Measurements from ENCODE around the gene FOXP1.

DNA sequence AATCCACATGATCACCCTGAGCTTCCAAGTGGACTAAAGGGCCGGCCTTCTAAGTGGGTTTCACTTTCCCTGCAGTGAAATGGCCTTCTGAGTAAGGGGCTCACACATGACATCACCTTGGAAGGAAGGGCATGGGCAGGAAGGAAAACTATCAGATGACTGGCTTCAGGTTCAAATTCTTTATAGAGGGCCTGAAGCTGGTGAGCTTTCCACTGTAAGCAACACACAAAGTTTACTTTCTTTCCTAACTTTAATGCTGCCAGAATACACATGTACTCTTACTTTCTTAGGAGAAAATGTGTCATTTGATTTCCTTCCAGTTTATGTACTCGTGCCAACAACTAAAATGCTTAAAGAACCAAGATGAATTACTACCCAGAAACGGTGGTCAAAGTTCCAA, 475.6 kb downstream of the FOXP1 start:
- TF ChIP-seq, protein P1, sequence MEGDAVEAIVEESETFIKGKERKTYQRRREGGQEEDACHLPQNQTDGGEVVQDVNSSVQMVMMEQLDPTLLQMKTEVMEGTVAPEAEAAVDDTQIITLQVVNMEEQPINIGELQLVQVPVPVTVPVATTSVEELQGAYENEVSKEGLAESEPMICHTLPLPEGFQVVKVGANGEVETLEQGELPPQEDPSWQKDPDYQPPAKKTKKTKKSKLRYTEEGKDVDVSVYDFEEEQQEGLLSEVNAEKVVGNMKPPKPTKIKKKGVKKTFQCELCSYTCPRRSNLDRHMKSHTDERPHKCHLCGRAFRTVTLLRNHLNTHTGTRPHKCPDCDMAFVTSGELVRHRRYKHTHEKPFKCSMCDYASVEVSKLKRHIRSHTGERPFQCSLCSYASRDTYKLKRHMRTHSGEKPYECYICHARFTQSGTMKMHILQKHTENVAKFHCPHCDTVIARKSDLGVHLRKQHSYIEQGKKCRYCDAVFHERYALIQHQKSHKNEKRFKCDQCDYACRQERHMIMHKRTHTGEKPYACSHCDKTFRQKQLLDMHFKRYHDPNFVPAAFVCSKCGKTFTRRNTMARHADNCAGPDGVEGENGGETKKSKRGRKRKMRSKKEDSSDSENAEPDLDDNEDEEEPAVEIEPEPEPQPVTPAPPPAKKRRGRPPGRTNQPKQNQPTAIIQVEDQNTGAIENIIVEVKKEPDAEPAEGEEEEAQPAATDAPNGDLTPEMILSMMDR (IDR thresholded peaks at IDR 0.05): no peak
- TF ChIP-seq POLR2A (IDR thresholded peaks at IDR 0.05): no peak
